ENCODE data around the gene KCNA2. TPM values are rescaled to one million over a fixed set of nuclear protein-coding genes. Genes with fewer than 3 reads are reported as not detected.

KCNA2 gene
- total RNA-seq, 1 experiment from 2014 or later = 1.1 TPM

DNA sequence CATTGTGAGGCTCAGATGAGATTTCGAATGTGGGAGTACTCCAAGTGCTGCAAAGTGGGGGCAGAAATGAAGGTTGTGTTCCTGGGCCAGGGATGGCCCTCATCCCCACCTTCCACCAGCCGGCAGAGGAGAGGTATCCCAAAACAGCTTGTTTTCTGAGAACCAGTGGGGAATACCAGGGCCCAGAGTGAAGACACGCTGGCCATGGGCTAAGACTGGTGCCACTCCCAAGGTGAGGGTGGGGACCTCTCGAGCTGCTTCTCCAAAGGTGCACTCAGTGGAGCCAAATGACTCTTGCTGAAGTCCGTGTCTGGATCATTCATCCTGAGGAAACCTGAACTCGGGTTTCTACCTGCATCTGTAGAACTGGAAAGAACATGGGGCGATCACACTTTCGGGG is 22.1 kb downstream of the KCNA2 start:
- DNase-seq (ENCODE audit: low read depth, low spot score) = no peak
- intact Hi-C loops (cut with micrococcal nuclease; ENCODE audit: unreplicated experiment) = no loop called here
- no peaks in the 10 kb centered on the region for H3K9me3 ChIP-seq (ENCODE audit: control insufficient read depth, insufficient read depth, low read depth, low read length)
- no peaks in the 10 kb centered on the region for H3K36me3 ChIP-seq (ENCODE audit: control insufficient read depth, insufficient read depth, low read length)
- in situ Hi-C loops (cut with HindIII; ENCODE audit: low pct_unique_long_range_greater_than_20kb, low sequenced_read_pairs) = no loop called here
- H3K27me3 ChIP-seq (ENCODE audit: control insufficient read depth, insufficient read depth, low read length) = peaks cover 2% of the 10 kb centered on the region; the same call in 1 of the 2 replicates
- CTCF ChIA-PET = no interaction called here
- H3K27ac ChIP-seq (ENCODE audit: low read length) = no peak overlapping the region
- H3K4me1 ChIP-seq (ENCODE audit: control insufficient read depth, insufficient read depth, low read length) = no peaks in the 10 kb centered on the region
- no TSS peak for BruUV-seq (replicated peaks)
- ATAC-seq = no peak
- TF ChIP-seq, protein P1, sequence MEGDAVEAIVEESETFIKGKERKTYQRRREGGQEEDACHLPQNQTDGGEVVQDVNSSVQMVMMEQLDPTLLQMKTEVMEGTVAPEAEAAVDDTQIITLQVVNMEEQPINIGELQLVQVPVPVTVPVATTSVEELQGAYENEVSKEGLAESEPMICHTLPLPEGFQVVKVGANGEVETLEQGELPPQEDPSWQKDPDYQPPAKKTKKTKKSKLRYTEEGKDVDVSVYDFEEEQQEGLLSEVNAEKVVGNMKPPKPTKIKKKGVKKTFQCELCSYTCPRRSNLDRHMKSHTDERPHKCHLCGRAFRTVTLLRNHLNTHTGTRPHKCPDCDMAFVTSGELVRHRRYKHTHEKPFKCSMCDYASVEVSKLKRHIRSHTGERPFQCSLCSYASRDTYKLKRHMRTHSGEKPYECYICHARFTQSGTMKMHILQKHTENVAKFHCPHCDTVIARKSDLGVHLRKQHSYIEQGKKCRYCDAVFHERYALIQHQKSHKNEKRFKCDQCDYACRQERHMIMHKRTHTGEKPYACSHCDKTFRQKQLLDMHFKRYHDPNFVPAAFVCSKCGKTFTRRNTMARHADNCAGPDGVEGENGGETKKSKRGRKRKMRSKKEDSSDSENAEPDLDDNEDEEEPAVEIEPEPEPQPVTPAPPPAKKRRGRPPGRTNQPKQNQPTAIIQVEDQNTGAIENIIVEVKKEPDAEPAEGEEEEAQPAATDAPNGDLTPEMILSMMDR (IDR thresholded peaks at IDR 0.05) = no peak
- TF ChIP-seq, protein P2, sequence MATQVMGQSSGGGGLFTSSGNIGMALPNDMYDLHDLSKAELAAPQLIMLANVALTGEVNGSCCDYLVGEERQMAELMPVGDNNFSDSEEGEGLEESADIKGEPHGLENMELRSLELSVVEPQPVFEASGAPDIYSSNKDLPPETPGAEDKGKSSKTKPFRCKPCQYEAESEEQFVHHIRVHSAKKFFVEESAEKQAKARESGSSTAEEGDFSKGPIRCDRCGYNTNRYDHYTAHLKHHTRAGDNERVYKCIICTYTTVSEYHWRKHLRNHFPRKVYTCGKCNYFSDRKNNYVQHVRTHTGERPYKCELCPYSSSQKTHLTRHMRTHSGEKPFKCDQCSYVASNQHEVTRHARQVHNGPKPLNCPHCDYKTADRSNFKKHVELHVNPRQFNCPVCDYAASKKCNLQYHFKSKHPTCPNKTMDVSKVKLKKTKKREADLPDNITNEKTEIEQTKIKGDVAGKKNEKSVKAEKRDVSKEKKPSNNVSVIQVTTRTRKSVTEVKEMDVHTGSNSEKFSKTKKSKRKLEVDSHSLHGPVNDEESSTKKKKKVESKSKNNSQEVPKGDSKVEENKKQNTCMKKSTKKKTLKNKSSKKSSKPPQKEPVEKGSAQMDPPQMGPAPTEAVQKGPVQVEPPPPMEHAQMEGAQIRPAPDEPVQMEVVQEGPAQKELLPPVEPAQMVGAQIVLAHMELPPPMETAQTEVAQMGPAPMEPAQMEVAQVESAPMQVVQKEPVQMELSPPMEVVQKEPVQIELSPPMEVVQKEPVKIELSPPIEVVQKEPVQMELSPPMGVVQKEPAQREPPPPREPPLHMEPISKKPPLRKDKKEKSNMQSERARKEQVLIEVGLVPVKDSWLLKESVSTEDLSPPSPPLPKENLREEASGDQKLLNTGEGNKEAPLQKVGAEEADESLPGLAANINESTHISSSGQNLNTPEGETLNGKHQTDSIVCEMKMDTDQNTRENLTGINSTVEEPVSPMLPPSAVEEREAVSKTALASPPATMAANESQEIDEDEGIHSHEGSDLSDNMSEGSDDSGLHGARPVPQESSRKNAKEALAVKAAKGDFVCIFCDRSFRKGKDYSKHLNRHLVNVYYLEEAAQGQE (IDR thresholded peaks at IDR 0.05; ENCODE audit: insufficient read depth in 1 of 2, low read depth in 2 of 2, low read length in 1 of 2) = no peak
- TF ChIP-seq POLR2AphosphoS5 (IDR thresholded peaks at IDR 0.05; ENCODE audit: low read depth, low read length) (no peak), SIN3A (IDR thresholded peaks at IDR 0.05; ENCODE audit: borderline replicate concordance, insufficient read depth, low read depth, low read length) (no peak), TCF7L2 (IDR thresholded peaks at IDR 0.05; ENCODE audit: low read depth, low read length) (no peak)
- POLR2A ChIA-PET = no interaction called here
- no peak overlapping the region for H3K4me3 ChIP-seq (ENCODE audit: low read depth in 2 of 2, low read length in 2 of 2)

DNA sequence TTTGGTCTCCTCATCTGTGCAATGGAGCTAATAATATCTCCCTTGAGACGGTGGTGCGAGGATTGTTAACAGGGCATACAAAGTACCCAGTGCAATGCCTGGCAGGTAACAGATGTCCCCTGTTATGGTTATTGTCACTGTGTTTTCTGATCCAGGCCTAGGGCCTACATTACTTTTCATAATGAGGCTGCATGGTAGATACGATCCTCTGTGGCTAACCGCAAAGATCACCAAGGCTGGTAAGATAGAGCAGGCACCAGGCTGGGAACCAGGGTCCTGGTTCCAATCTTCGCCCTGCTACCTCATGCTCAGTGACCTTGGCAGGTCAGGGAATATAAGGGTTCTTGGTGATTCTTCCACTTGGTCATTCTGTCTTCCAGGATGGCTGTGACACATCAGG is 22.7 kb downstream of the KCNA2 start:
- ATAC-seq = no peak
- no peak for TF ChIP-seq SIN3A (IDR thresholded peaks at IDR 0.05; ENCODE audit: borderline replicate concordance, insufficient read depth, low read depth, low read length)
- TF ChIP-seq, protein P1 (IDR thresholded peaks at IDR 0.05) = no peak
- no peak for TF ChIP-seq TCF7L2 (IDR thresholded peaks at IDR 0.05; ENCODE audit: low read depth, low read length)
- TF ChIP-seq, protein P2 (IDR thresholded peaks at IDR 0.05; ENCODE audit: insufficient read depth in 1 of 2, low read depth in 2 of 2, low read length in 1 of 2) = no peak
- H3K9me3 ChIP-seq (ENCODE audit: control insufficient read depth, insufficient read depth, low read depth, low read length) = no peaks in the 10 kb centered on the region
- H3K27me3 ChIP-seq (ENCODE audit: control insufficient read depth, insufficient read depth, low read length) = peaks cover 2% of the 10 kb centered on the region
- ChIA-PET CTCF (no interaction called here), POLR2A (no interaction called here)
- H3K4me3 ChIP-seq (ENCODE audit: low read depth in 2 of 2, low read length in 2 of 2) = no peak overlapping the region
- DNase-seq (ENCODE audit: low read depth, low spot score) = no peak
- BruUV-seq (replicated peaks) = no TSS peak
- no peaks in the 10 kb centered on the region for H3K4me1 ChIP-seq (ENCODE audit: control insufficient read depth, insufficient read depth, low read length)
- intact Hi-C loops (cut with micrococcal nuclease; ENCODE audit: unreplicated experiment) = no loop called here
- H3K27ac ChIP-seq (ENCODE audit: low read length) = no peak overlapping the region
- H3K36me3 ChIP-seq (ENCODE audit: control insufficient read depth, insufficient read depth, low read length) = no peaks in the 10 kb centered on the region
- in situ Hi-C loops (cut with HindIII; ENCODE audit: low pct_unique_long_range_greater_than_20kb, low sequenced_read_pairs) = no loop called here

Data from Panc1 (cell line).